Measurements from ENCODE around the gene ATP5MC3. TPM values are rescaled to one million over a fixed set of nuclear protein-coding genes. Genes with fewer than 3 reads are reported as not detected.
"Not testable (repeated sequence)": the region's sequence is repeated elsewhere in the genome, so short reads cannot be mapped to it uniquely, and the experiment has no call there.

Gene ATP5MC3
- 100 to 1,000 TPM; 145 to 385 (median 276) TPM for total RNA-seq

GRCh38 chr2:175181104-175181876 is at the start of gene ATP5MC3:
Gene ATP5MC3 (minus strand): TSS chr2:175181710. CDS start chr2:175181393, 317 bp downstream.
- intact Hi-C loops (cut with DNase I), result no loop called here
- peak within 1 kb of the TSS; percentile 68 to 97 (median 86) for H3K4me3 ChIP-seq
- no peaks in the 10 kb centered on the region for H3K27me3 ChIP-seq
- peak; percentile 68 for DNase-seq
- H3K36me3 ChIP-seq, result peaks cover 0 to 38% (median 0%) of the 10 kb centered on the region in 3 donors
- peak in 4 of 6 experiments; percentile 6 to 17 (median 10) for TF ChIP-seq CTCF (IDR thresholded peaks at IDR 0.05)
- peak in 2 of 4 donors; percentile 84 to 87 for TF ChIP-seq POLR2A (IDR thresholded peaks at IDR 0.05)
- H3K9me3 ChIP-seq, result no peaks in the 10 kb centered on the region
- peak within 1 kb of the TSS; percentile 91 to 98 (median 92) for H3K27ac ChIP-seq
- 1% methylated on average over 21 to 37 of the region's 53 CpGs for WGBS, 2 donors
- peaks cover 0 to 28% (median 5%) of the 10 kb centered on the region in 3 donors for H3K4me1 ChIP-seq

- H3K27ac ChIP-seq; H3K36me3 ChIP-seq; H3K4me1 ChIP-seq; DNase-seq; H3K27me3 ChIP-seq; H3K4me3 ChIP-seq; H3K9me3 ChIP-seq; intact Hi-C loops (cut with DNase I): not testable (repeated sequence)
- WGBS, 2 donors, result 42 to 71% methylated on average over 2 to 4 of the region's 4 CpGs
Measured at GRCh38 chr2:175228601-175229000, 47.1 kb upstream of the ATP5MC3 start.

- Histone ChIP-seq H3K4me1 (no peaks in the 10 kb centered on the region), H3K27me3 (peaks cover 0 to 2% (median 0%) of the 10 kb centered on the region in 4 donors), H3K4me3 (no peak overlapping the region), H3K27ac (no peak overlapping the region), H3K9me3 (no peaks in the 10 kb centered on the region), H3K36me3 (no peaks in the 10 kb centered on the region)
- DNase-seq, result no peak
- TF ChIP-seq CTCF (IDR thresholded peaks at IDR 0.05) (no peak), POLR2A (IDR thresholded peaks at IDR 0.05) (no peak)
- intact Hi-C loops (cut with DNase I), result no loop called here
Measured at GRCh38 chr2:175228179-175228578, 46.7 kb upstream of the ATP5MC3 start.

- intact Hi-C loops (cut with DNase I), result no loop called here
- Histone ChIP-seq H3K4me3 (no peak overlapping the region), H3K4me1 (no peaks in the 10 kb centered on the region), H3K36me3 (no peaks in the 10 kb centered on the region), H3K27me3 (peaks cover 0 to 2% (median 0%) of the 10 kb centered on the region in 4 donors), H3K27ac (no peak overlapping the region), H3K9me3 (no peaks in the 10 kb centered on the region)
- no peak for DNase-seq
- 81 to 93% methylated on average over 1 of the region's 1 CpG for WGBS, 2 donors
- TF ChIP-seq CTCF (IDR thresholded peaks at IDR 0.05), result no peak
- no peak for TF ChIP-seq POLR2A (IDR thresholded peaks at IDR 0.05)
Measured at GRCh38 chr2:175227393-175227792, 45.9 kb upstream of the ATP5MC3 start.

- 73 to 88% methylated on average over 4 of the region's 4 CpGs for WGBS, 2 donors
- no peaks in the 10 kb centered on the region for H3K36me3 ChIP-seq
- no peak for DNase-seq
- intact Hi-C loops (cut with DNase I), result no loop called here
- TF ChIP-seq POLR2A (IDR thresholded peaks at IDR 0.05) (no peak), CTCF (IDR thresholded peaks at IDR 0.05) (no peak)
- H3K27me3 ChIP-seq, result peaks cover 0 to 8% (median 0%) of the 10 kb centered on the region in 4 donors
- H3K4me1 ChIP-seq, result no peaks in the 10 kb centered on the region
- no peaks in the 10 kb centered on the region for H3K9me3 ChIP-seq
- H3K27ac ChIP-seq, result no peak overlapping the region
- H3K4me3 ChIP-seq, result no peak overlapping the region
Measured at GRCh38 chr2:175220075-175220474, 38.6 kb upstream of the ATP5MC3 start.
